ACHN (cell line): Measurements from ENCODE around the gene CFAP77.

Source experiments
- DNase-seq: peaks from one replicate; pipeline ENCODE4 v3.0.0-alpha.2; 2015
- in situ Hi-C: cut with HindIII; loops from 2 replicates; pipeline ENCODE4 v1.10.0; 2017; ENCODE audit warnings: low sequenced_read_pairs, low pct_ligation_motif_present, low pct_unique_long_range_greater_than_20kb

The CFAP77 gene

DNA sequence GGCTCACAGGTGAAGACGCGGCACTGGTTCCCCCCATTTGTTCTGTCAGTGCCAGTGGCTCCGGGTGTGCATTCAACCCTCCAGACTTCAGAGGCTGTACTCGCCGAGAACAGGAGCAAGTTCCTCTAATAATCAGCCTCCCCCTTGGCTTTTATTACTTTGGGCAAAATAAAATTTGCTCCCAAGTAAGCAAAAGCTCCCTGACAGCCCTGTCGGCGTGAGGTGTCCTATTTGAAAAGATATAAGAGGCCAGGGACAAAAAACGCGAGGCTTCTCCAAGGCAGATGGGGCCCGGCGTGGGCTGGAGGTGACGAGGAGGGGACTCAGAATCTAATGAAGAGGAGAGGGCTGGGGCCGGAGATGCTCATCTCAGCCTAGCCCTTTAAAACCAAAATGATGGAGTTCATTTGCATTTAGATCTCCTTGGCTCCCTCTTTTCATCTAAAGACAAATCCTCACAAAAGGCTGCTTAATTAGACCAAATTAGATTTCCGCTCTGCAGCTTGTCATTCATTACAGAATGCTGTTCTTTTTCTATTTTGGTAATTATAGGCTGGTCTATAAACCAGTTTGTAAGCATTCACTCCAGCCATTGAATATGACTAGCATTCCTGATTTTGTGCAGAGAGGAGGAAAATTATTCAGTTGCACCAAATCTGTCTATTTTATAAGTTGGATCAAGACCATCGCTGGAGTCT, 68.5 kb downstream of the CFAP77 start:
- DNase-seq: no peak
- in situ Hi-C loops: no loop called here

- in situ Hi-C loops: no loop called here
- DNase-seq: no peak
Observed at GRCh38 chr9:132479733-132480132, 69.7 kb downstream of the CFAP77 start.

GRCh38 chr9:132481053-132481849, 71.2 kb downstream of the CFAP77 start:
- in situ Hi-C loops: no loop called here
- no peak for DNase-seq

DNA sequence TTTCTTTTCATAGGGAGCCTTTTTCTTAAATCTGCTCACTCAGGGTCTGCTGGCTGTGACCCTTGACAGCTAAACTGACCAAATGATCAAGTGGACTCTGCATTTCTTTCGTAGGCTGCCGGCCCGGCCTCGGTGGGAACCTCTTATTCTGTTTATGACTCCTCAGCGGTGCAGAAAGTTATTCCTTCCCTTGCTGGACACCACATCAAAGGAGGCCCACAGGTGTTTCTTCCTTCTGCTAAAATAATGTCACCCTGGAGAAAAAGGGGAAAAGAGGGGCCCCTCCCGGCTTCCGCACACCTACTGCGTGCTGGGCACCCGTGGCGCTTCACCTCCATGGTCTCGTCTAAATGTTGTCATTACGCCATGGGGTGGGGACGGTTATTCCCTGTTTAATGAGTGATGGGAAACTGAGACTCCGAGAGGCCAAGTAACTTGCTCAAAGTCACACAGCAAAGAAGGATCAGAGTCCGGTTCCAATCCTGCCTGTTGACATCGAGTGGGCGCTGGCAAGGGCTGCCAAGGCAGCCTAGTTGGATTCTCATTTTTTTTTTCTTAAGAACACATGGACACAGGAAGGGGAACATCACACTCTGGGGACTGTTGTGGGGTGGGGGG, 72.3 kb downstream of the CFAP77 start:
- in situ Hi-C loops: no loop called here

GRCh38 chr9:132485393-132485792, 75.4 kb downstream of the CFAP77 start:
- no peak for DNase-seq

More for the DNA sequence above, 72.3 kb downstream of the CFAP77 start:
- no peak for DNase-seq

DNA sequence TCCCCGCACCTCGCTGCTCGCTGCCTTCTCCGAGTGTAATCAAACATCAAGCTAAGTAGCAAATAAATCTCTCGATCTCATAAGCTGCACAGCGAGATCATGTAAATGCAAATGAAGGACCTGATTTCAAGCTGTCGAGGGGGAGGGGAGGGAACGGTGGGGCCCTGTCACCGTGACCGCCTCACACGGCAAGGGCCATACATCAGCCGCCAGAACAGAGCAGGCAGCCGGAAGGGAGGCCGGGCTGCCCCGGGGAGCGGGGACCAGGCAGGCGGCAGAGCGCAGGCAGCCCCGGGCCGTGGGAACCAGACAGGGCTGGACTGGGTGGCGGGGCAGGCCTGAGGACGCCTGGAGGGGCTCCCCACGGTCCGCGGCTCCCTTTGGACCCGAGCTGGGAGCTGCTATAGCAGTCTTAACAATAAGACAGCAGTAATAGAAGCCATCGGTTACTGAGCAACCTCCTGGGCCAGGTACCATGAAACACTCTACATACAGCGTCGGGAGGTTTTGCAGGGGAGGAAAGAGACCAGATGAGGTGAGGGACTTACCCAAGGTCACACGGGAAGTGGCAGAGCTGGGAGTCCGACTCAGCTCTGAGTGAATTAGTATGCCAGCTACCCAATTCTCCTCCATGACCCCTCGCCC, 76.8 kb downstream of the CFAP77 start:
- DNase-seq: no peak
- in situ Hi-C loops: no loop called here

More at GRCh38 chr9:132485393-132485792, 75.4 kb downstream of the CFAP77 start:
- in situ Hi-C loops: no loop called here

GRCh38 chr9:132487351-132487791, 77.4 kb downstream of the CFAP77 start:
- in situ Hi-C loops: no loop called here
- DNase-seq: no peak

DNA sequence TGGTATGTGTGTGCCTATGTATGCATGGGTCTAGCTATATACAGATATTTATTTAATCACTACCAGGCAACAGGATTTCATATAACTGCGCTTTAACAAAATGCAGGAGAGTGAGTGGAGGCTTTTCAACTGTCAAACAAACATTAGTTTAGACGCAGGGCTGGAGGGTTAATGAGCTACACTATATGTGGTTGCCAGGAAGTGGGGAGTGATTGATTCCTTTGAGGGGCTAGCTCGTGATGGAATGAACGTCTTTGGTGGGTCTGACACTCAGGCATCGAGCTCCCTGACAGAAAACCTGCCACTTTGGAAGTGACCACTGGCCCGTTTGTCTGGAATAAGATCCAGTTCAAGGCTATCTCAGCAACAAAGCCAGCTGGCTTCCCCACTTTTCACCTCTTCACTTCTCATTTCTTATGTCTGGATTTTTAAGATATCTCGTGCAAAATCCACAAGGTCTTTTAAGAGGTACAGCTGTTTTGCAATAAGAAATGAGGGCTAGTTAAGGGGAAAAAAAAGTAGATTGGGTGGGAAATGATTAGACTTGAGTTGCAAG, 78.0 kb downstream of the CFAP77 start:
- DNase-seq: no peak
- in situ Hi-C loops: no loop called here

DNA sequence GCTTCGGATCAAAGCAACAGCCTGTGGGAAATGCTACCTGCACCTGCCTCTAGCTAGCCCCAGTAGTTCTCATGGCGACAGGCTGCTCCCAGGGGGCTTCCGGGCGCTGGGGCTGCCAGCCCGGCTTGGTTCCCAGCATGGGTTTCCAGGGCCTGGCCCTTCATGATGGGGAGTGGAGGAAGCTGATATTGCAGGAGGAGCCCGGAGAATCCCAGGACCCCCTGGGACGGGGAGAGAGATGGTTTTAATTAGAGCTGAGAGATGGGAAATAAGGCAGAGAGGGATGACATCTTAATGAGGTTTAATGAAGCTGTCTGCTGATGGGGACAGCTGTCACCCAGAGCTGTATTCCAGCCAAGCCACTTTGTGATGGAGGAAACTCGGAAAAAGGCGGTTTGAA, 78.6 kb downstream of the CFAP77 start:
- DNase-seq: no peak
- in situ Hi-C loops: no loop called here

DNA sequence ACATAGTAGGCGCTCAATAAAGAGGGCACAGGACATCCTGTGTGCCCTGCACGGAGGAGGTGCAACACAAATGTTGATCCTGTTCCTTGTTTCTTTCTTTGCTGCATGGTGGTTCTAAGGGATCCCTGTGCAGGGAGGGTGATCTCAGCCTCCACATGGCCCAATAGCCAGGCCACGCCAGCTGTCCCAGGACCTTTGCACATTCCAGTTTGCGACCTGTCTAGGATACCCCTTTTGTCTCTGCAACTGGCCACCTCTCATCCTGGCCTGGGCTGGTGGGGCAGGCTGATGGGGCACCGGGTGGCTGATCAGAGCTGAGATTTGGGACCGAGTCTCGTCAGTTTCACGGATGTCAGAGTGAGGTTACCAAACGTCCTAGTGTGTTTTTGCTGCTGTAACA, 79.5 kb downstream of the CFAP77 start:
- in situ Hi-C loops: no loop called here

DNA sequence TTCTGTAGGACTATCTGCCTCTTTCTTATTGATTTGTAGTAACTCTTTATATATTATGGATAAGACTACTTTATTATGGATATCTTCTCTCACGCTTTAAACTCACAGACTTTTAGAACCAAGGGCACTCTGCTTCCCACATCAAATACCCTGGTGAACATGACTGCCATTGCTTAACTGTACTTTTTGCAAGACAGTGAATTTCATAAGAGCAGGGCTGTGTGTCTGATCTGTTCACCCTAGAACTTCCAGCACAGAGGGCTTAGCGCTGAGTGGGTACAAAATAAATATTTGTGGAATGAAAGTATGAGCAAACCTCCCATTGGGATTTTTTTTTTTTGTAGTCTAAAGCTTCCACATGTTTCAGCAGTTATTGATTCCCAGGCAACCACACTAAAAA, 84.8 kb downstream of the CFAP77 start:
- DNase-seq: no peak
- in situ Hi-C loops: no loop called here

More for the DNA sequence above, 79.5 kb downstream of the CFAP77 start:
- no peak for DNase-seq

DNA sequence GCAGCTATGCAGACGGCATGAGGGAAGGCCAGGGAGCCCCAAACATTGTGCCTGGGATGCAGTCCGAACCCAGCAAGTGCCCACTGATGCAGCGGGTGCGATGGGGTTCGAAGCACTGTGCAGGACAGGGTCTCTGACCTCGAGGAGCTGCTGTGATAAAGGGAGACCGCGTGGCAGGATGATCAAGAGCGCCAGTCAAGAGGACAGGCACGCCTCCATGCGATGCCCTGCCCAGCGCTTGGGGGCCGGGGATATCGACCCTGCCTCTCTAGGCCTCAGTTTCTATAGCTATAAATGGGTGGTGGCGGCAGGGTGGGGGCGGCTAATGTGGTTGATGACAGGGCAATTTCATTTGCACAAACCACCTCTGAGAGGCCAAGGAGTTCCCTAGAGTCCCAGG, 87.7 kb downstream of the CFAP77 start:
- in situ Hi-C loops: no loop called here
- no peak for DNase-seq

- in situ Hi-C loops: no loop called here
Observed at GRCh38 chr9:132498531-132499210, 88.7 kb downstream of the CFAP77 start.

DNA sequence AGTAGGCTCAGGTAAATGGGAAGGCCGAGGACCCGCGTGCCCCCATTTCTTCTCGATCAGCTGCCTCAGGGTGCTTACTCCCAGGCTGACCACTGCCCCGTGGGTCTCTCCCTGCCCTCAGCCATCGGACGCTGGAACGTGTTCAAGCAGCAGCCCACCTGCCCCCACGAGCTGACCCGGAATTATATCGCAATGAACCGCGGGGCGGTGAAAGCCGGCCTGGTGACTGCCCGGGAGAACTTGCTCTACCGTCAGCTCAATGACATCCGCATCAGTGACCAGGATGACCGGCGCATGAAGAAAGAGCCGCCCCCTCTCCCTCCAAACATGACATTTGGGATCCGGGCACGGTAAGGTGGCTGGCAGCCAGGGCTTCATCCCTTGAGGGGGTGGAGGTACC, 89.2 kb downstream of the CFAP77 start:
- in situ Hi-C loops: no loop called here
- no peak for DNase-seq

More at GRCh38 chr9:132498531-132499210, 88.7 kb downstream of the CFAP77 start:
- no peak for DNase-seq

GRCh38 chr9:132500193-132500592, 90.2 kb downstream of the CFAP77 start:
- in situ Hi-C loops: no loop called here
- DNase-seq: no peak

GRCh38 chr9:132502480-132502879, 92.5 kb downstream of the CFAP77 start:
- DNase-seq: no peak
- in situ Hi-C loops: no loop called here

- in situ Hi-C loops: no loop called here
- no peak for DNase-seq
Observed at GRCh38 chr9:132503116-132503515, 93.1 kb downstream of the CFAP77 start.

DNA sequence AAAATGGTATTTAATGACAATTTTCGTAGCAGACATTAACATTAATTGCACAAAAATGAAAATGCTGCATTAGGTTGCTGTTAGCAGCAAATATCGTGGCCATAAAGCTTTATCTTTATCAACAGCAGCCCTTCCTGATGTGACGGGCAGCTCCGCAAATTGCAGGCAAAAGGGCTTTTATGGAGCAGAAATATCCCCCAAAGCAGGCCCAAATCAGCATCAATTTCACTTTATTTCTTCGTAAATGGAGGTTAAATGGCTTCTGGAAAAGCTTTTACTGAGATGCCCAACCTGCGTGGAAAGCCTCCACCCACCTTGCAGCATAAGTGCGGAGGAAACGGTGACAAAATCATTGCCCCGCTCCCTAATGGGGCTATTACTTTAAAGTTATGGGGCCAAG, 94.5 kb downstream of the CFAP77 start:
- DNase-seq: no peak
- in situ Hi-C loops: no loop called here
